Stimulated activated CD4-positive, alpha-beta T cell treated with anti-CD3 and anti-CD28 coated beads, TNF-alpha, amount 100 ng/mL, for 48 hours (primary cell): ENCODE results near the gene MBD3L4.
"Not testable (repeated sequence)": the region's sequence is repeated elsewhere in the genome, so short reads cannot be mapped to it uniquely, and the experiment has no call there.

Experiments used
- DNase-seq, 3 donors: peaks; one replicate each; pipeline ENCODE4 v3.0.0-alpha.2; 2020; ENCODE audit warnings: low read depth in 3 of 3

MBD3L4 gene

DNA sequence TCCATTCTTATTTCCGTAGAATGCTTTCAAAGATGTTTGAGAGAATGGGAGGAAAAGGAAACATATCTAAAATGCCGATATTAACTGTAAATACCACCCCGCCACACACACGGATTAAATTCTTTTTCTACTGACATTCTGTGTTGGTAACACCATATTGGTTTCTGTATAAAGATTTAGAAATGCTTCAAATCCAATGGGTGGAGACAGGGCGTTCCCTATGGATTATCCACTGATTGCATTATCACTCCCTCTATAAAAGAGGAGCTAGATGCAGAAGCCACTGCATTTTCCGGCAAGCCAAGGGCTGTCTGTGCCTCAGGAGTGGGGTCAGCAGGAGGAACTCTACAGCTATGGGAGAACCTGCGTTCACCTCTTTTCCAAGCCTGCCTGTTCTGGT, 9.0 kb upstream of the MBD3L4 start, which contains the start of gene MBD3L2:
MBD3L2 (plus strand) TSS at position 301 of the 400 bp plus-strand sequence; CDS start at position 354, 53 bp downstream.
- not testable (repeated sequence) for DNase-seq

DNA sequence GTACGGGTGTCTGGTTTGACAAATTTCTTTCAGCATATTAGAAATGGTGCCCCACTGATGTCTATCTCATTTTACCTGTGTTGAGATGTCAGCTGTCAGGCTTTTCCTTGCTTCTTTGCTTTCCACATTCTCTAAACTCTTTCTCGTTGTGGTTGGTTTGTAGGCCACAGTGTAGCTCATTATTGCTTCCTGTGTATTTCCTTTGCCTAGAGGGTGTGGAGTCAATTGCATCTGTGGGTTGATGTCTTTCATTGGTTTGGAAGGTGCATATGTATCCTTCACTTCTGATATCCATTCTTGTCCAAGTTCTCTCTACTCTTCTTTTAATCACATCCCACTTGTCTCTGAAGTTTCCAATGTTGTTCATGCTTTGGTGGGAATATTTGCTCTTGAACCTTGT, 1.6 kb upstream of the MBD3L4 start:
- not testable (repeated sequence) for DNase-seq

DNA sequence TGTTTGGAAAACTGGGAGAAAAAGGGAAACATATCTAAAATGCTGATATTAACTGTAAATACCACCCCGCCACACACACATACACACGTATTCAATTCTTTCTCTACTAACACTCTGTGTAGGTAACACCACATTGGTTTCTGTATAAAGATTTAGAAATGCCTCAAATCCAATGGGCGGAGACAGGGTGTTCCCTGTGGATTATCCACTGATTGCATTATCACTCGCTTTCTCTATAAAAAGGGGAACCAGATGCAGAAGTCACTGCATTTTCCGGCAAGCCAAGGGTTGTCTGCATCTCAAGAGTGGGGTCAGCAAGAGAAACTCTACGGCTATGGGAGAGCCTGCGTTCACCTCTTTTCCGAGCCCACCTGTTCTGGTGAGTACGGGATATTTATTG, 9.7 kb downstream of the MBD3L4 start, which contains the start of gene MBD3L5:
MBD3L5 (plus strand) TSS at position 301 of the 400 bp plus-strand sequence; CDS start at position 335, 34 bp downstream.
- not testable (repeated sequence) for DNase-seq

DNA sequence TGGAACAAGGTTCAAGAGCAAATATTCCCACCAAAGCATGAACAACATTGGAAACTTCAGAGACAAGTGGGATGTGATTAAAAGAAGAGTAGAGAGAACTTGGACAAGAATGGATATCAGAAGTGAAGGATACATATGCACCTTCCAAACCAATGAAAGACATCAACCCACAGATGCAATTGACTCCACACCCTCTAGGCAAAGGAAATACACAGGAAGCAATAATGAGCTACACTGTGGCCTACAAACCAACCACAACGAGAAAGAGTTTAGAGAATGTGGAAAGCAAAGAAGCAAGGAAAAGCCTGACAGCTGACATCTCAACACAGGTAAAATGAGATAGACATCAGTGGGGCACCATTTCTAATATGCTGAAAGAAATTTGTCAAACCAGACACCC, 11.2 kb downstream of the MBD3L4 start:
- not testable (repeated sequence) for DNase-seq

DNA sequence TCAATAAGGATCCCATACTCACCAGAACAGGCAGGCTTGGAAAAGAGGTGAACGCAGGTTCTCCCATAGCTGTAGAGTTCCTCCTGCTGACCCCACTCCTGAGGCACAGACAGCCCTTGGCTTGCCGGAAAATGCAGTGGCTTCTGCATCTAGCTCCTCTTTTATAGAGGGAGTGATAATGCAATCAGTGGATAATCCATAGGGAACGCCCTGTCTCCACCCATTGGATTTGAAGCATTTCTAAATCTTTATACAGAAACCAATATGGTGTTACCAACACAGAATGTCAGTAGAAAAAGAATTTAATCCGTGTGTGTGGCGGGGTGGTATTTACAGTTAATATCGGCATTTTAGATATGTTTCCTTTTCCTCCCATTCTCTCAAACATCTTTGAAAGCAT, 18.6 kb downstream of the MBD3L4 start, which contains the start of gene MBD3L2B:
MBD3L2B (minus strand) TSS at position 101 of the 400 bp plus-strand sequence; CDS start at position 67, 34 bp downstream.
- not testable (repeated sequence) for DNase-seq

DNA sequence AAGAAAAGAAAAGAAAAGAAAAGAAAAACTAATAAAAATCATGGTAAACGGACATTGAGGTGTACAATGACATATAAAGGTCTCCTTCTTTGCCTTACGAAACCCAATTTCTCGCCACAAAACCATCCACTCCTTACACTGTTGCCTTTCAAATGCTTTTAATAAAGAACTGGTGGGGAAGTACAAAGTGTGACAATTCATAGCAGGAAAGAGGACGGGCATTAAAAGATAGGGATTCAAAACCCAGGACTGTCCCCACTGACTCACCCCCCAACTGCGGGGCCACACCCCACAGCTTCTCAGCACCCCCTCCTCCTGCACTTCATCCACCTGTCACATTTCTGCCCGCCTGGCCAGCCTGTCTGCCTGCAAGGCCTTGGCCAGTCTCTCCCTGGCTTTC, 21.2 kb downstream of the MBD3L4 start:
- no peak for DNase-seq

DNA sequence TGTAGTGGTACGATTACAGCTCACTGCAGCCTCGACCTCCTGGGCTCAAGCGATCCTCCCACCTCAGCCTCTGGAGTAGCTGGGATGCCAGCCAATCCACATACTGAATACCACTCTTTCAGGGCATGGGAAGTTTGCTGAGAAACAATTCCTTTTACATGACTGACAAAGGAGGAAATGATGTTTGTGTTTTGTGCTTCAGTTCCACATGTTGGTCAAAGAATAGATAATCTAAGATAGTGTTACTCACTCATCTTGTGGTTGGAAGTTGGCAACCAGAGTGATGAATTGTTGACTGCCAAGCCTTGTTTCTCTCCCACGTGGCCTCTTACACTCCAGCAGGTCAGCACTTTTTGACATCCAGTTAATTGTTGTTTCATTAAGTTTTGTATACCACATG, 26.3 kb downstream of the MBD3L4 start:
- no peak for DNase-seq

DNA sequence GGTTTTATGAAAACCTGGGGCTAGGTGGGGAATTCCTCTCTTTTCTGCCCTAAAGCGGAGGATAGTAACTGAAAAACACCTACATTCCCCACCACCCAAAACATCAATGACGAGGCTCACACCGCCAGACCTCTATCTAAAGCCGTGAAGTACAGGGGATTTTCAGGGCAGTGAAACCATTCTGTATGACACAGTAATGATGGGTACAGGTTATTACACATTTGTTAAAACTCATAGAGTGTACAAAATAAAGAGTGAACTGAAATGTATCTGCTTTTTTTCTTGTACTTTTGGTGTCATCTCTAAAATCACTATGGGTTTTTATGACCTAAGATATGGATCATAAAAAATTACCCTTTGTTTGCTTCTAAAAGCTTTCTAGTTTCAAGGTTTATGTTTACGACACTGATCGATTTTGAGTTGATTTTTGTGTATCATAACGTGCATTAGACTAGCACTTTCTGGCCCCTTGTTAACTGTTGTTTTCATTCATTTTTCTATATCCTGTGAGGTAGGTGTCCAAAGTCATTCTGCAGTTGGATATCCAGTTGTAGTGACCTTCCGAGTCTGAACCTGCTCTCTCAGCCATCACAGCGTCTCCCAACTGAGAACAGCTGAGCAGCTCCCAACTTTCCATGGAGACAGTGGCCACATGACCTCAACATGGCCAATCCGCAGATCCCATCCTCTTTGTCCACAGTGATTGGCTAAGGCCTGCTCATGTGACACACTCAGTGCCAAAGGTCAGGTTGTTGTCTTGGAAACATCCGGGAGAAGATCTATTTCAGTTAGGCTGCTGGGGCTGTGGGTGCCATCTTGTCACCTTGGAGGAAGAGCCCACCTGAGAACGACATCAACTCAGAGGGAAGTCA, 29.0 kb downstream of the MBD3L4 start:
- DNase-seq: no peak

DNA sequence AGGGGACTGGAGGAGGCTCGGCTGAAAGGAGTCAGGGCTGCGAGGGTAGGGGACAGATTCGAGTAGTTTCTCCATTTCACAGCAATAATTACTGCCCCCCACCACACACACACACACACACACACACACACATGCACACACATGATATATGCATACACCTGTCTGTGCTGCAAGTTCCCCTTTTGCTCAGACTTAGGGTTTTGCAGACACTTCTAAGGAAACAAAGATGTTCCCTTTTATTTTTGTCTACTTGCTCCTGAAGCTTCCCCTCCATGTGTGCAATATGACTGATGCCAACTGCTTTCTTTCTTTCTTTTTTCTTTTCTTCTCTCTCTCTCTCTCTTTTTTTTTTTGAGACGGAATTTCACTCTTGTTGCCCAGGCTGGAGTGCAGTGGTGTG, 32.1 kb downstream of the MBD3L4 start:
- DNase-seq: no peak

DNA sequence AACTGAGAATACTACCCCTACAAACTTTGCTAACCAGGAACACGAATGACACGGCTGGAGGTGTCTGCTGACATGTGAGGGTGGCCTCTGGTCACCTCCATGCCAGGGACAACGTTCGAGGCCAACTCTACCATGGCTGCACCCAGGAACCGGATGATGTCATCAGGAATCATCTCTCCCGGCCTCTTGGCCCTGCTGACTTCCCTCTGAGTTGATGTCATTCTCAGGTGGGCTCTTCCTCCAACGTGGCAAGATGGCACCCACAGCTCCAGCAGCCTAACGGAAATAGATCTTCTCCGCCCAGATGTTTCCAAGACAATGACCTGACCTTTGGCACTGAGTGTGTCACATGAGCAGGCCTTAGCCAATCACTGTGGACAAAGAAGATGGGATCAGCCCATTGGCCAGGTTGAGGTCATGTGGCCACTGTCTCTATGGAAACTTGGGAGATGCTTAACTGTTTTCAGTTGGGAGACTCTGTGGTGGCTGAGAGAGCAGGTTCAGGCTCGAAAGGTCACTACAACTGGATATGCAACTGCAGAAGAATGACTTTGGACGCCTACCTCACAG, 33.8 kb downstream of the MBD3L4 start:
- DNase-seq: no peak

DNA sequence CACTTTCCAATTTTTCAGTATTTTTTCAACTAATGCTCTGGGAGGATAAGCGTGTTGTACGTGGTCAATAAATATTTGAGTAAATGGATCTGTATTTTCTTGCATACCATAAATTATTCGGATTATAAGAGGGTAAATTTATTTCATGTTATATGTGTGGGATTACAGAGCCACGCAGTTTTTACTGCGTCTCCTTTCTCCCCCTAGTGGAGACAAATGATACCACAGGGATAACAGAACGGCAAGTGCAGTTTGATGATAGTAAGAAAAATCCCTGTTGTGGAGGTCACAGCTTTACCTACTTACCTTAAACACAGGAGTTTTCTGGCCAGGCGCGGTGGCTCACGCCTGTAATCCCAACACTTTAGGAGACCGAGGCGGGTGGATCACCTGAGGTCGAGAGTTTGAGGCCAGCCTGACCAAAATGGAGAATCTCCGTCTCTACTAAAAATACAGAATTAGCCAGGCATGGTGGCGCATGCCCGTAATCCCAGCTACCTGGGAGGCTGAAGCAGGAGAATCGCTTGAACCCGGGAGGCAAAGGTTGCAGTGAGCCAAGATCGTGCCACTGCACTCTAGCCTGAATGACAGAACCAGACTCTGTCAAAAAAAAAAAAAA, 35.6 kb downstream of the MBD3L4 start:
- no peak for DNase-seq

DNA sequence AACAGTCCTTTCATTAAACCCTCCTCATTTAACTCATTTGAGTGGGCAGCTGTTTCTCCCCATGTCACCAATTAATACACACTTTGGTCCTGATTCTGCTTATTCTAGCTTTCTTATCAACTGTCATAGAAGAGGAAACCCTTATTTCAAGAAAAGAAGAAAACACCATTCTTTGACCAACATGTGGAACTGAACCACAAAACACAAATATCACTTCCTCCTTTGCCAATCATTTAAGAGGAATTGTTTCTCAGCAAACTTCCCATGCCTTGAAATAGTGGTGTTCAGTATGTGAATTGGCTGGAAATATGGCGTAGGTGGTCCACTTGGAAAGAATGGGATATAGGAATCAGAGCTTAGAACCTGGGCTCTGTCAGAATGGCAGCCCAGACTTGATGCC, 39.2 kb downstream of the MBD3L4 start:
- DNase-seq: no peak

DNA sequence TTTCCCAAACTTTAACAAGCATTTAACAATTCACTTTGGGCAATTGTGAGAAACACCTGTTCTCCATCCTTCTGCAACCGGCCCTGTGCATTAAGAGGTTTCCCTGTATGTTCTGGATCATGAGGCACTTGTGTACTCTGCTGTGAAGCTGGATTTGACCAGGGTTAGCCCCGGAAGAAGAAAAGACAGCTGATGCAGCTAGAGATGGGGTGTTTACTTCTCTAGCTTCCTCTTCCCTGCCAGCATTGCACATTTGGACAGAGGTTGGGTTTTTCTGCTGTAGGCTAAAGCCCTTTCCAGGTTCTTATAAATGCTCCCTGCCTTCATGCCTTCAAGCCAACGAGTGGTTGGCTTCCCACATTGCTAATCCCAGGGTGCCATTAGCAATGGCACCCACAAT, 39.6 kb downstream of the MBD3L4 start:
- DNase-seq: no peak

DNA sequence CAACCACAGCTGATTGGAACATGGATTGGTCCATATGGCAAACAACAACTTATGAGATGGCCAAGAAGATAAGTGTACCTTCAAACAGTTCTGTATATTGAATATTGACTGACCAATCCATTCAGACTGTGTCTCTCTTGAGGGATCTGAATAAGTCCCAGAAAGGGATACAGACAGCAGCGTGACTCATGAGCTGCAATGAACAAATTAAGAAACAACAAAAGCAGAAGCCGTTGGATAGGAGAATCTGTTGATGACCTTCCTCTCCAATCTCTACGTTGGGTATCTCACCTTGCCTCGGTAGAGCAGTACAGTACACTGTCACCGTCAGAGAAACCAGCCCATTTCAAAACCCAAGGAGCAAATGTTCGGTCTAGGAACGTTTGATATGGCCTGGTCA, 40.0 kb downstream of the MBD3L4 start:
- DNase-seq: no peak

DNA sequence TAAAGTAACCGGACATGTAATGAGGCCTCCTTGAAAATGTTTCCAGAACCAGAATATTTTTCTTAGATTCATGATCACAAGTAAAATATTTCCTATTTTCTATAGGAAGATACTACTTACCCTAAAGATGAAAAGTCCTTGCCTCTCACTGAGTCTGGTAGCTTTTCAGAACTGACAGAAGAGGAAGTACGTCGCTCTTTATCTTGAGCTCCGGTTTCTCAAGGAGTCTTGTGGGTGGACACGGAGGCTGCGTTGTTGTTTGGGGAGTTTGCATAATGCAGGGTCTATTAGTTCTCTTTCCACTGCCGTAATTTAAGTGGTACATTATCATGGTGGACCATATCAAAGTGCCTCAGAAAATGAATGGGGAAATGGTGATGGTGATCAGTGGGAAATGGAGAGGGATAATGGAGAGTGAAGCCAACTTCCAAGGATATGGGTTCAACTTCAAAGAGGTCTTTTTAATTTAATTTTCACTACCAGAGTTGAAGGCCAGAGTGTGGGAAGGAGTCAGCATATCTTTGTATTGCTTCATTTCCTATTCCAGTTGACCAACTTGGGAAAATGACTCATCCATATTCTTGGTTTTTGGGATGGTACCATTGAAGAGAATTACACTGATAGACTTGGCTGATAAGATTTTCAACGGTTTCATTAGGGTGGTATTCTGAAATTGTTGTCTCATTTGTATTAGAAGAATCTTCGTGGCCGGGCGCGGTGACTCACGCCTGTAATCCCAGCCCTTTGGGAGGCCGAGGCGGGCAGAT, 42.1 kb downstream of the MBD3L4 start:
- DNase-seq: no peak

DNA sequence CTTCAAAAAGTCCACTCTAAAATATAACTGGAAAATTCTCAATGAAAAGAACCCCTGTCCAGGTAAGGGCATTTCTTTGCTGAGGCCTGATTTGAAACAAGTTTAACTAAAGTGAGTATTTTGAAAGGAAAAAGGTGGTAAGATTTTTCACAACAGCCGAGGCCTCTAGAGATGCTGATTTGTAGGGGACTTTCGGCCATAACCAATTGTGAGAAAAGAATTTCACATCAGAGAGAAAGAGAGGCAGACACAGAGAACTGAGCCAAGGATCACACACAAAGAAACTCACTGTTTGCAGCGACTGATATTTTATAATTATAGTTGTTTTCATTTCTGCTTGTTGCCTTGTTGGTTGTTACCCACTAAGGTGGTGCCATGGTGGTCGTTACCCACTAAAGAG, 43.2 kb downstream of the MBD3L4 start:
- no peak for DNase-seq

DNA sequence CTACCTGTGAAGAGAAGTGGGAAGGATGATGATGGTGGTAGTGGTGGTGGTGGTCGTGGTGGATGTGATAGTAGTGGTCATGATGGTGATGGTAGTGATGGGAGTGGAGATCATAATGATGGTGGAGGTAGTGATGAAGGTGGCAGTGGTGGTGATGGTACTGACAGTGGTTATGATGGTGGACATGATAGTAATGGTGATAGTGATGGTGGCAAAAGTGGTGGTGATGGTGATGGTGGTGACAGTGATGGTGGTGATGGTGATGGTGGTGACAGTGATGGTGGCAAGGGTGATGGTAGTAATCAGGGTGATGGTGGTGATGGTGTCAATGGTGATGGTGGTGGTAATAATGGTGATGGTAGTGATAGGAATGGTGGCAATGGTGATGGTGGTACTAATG, 44.9 kb downstream of the MBD3L4 start:
- no peak for DNase-seq

DNA sequence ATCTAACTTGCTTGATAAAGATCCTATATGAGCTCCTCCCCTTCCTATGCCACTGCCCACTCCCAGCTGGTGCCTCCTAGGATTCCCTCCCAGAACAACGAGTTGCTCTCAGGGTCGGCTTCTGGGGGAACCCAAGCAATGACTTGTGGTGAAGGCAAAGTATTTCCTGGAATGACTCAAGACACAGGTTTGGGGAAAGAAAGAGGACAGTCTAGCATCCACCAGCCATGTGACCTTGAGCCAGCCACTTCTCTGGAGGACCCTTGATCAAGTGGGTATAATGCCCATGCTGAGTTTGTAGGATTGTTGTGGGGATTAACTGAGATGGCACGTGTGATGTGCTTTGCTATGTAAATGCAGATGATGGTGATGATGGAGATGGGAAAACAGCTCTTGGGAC, 51.7 kb downstream of the MBD3L4 start:
- DNase-seq: no peak

DNA sequence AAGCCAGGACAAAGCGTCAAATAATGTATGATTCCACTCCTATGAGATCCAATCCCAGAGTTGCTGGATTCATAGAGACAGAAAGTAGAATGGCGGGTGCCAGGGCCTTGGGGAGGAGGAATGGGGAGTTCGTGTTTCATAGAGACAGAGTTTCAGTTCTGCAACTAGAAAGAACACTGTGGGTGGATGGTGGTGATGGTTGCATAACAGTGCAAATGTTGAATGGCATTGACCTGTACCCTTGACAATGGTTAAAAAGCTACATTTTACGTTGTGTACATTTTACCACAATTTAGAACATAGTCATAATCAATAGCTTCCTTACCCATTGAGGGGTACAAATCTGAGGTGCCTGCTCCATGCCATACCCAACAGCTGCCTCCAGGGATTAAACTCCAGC, 52.1 kb downstream of the MBD3L4 start:
- DNase-seq: no peak
